HG03558 (cell line): ENCODE data around the gene ASS1.

ENCODE experiments used
- ATAC-seq: cut with Tn5 transposase; IDR thresholded peaks from one replicate; pipeline ENCODE4 v1.9.1; 2021; ENCODE audit warnings: moderate number of reproducible peaks; ENCODE audit not compliant: unreplicated experiment; ENCODE audit errors: extremely low read depth

The ASS1 gene

DNA sequence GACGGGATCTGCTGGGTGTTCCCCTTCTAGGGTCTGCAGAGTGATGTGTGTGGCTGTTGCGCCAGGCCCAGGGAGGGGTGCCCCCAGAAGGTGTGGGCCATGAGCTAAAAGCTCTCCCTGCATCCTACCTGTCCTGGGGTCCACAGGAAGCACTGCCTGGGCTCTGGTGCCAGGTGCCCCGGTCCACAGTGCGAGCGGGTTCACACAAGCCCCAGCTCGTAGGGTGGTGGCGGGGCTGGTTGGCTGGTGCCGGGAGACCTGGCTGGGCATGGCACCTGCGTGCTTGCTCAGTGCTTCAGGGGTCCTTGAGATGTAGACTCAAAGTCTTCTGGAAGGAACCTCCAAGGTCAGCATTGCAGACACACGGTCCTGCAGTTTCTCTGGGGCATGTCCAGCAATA lies 25.5 kb downstream of the ASS1 start:
- no peak for ATAC-seq

DNA sequence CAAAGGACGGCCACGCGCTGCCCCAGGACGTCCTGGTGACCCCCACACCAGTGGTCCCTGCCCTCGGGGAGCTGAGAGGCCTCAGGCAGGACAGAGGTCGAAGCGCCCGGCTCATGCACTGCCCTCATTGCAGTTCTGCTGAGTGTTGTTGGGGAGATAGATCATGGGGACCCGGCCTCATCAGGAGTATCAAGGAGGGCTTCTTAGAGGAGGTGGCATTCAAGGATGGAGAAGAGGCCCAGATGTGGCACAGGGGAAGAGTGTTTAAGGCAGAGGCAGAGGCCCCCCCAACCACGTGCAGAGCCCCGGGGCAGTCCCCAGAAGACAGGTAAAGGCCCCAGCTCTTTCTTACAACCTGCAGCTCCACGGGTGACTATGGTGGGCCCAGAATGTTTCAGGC lies 26.2 kb downstream of the ASS1 start:
- no peak for ATAC-seq

- ATAC-seq, result no peak
Measured at GRCh38 chr9:130471411-130472183, 26.8 kb downstream of the ASS1 start.

DNA sequence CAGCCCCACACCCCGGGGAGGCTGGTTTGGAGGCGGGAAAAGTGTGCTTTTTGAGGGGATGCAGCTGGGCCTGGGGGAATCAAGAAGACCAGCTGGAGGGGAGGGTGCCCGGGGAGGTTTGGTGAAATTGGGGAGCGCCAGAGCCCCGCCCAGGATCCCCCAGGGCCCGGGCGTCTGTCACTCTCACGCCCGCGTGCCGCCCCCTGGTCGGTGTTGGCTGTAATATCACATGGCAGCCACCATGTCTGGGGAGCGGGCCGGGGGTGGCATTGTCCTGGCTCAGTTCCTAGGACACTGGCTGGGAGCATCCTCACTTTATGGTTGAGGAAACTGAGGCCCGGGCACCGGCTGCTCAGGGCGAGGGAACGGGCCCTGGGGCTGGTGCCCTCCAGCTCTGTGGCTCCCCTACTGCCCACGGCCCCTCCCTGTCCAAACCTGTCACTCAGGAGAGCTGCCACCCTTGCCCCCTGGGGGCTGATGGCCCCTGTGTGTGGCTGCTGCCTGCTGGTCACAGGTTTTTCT lies 27.5 kb downstream of the ASS1 start:
- ATAC-seq, result no peak

GRCh38 chr9:130473009-130473408 lies 28.2 kb downstream of the ASS1 start:
- no peak for ATAC-seq

DNA sequence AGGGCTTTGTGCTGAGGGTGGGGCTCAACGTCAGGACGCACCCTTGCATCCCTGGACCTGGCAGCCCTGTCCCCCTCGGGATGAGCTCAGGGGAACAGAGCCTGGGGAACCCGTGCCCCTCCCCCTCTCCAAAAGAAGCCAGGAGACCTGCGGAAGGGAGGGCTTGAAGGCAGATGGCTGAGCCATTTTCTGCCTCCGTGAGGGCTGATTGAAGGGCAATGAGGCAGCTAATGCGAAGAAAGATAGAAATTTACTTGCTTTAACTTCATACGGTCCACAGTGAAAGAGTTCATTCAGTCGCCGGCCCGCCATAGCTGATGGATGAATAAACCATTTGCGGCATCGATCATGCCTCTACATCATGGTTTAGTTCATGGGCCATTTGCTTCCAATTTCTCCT lies 28.8 kb downstream of the ASS1 start:
- no peak for ATAC-seq

DNA sequence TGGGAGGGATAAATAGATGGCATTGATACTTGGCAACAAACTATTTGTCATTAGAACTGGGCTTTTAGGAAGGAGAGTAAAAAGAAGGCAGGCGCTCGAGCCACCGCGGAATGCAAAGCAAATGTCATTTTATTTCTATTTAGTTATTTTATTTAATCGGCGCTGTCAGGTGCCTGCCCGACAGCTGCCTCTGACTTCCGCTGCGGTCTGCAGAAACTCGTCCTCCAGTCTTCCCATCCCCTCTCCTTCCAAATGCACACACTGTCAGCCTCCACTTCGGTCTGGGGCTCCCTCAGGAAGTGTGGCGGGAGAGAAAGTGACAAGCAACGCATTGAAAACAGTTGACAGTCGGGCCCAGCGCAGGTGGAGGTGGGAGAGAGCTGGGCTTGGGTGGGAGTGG lies 29.3 kb downstream of the ASS1 start:
- no peak for ATAC-seq

DNA sequence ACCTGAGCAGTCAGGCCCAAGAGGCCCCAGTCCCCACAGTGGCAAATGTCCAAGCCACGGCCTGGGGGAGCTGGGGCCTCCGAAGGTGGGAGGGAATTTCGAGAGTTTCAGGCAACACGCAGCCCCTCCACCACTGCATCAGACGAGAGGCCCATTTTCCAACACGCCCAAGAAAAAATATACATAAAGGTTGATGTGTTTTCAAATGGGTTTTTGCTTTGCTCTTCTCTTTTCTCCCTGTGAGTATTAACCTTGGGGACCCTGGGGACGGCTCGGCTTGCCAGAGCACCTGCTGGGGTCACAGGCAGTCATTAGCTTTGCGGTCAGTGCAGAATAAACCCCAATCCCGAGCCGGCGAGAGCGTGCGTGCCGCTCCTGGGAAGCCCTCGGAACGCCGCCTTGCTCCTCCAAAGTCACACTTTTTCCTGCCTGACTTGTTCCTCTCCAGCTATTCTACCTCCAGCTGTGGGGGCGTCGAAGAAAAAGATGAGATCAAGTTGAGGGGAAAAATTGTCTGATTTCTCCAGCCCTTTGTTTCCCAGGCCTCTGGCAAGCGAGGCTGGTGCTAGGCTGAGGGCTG lies 31.5 kb downstream of the ASS1 start:
- ATAC-seq, result no peak

- ATAC-seq, result no peak
Measured at GRCh38 chr9:130477564-130477963, 32.8 kb downstream of the ASS1 start.

DNA sequence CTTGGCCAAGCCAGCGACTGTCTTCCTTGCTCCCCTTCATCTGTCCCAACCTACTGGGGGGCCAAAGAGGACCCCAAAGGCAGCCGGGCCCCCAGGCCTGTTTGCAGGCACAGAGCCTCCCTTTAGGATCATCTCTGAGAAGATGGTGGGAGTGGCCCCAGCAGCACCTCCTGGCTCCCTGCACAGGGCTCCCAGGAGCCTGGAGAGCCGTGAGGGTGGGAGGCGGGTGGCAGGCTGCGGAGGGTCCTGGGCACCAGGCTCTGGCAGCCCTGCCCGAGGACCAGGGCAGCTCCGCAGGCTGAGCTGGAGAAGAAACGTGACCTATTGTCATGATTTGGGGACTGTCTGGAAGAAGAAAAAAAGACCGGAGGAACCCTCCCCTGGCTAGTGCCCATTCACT lies 33.4 kb downstream of the ASS1 start:
- no peak for ATAC-seq

DNA sequence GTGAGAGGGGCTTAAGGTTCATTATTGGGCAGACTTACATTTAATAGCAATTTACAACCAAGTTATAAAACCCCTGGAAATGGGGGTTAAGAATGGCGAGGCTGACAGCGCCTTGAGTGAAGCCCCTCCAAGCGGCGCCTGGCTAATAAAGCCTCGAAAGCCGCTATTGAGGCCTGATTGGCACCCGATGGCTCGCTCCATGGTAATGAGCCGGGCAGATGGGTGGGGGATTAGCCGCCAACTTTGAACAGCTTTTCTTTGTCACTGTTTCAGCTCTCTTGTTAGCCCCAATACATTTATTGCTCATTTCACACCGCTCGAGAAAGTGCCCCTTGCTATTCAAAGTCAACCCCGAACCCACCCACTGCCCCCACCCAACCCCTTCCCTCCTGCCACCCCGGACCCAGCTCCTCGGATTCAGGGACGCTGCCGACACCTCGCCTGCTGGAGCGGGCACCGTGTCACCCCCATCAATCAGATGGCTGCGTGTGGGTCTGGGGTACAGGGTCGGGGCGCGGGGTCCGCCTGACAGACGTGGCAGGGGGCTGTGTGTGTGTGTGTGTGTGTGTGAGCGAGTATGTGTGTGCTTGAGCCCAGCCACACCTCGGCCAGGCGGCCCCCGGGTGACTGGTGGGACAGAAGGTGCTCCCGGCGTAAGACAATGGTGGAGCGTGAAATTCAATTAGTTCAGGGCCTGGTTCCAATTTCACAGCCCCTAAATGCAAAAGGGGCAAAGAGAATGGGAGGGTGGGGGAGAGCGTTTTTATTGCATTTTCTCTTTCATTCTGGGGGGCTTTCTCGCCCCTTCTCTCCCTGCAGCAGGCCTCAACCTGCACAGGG lies 34.2 kb downstream of the ASS1 start:
- ATAC-seq, result no peak

GRCh38 chr9:130479587-130479986 lies 34.8 kb downstream of the ASS1 start:
- no peak for ATAC-seq

DNA sequence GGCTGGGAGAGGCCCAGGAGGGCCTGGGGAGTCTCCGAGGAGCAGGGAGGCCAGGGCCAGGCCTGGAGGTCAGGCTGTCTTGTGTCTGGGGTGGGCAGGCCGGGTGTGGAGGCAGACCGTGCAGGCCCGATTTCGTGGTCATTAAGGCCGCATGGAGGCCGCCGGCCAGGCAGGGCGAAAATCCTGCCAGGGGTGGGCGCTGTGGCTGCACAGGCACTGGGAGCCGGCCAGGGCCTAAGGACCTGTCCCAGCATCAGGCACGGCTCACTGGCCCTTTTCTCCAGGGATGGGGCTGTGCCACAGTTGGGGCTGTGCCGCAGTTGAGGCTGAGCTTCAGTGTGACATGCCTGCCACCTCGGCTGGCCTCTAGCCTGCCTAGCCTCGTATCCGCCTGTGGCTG lies 35.9 kb downstream of the ASS1 start:
- ATAC-seq, result no peak

DNA sequence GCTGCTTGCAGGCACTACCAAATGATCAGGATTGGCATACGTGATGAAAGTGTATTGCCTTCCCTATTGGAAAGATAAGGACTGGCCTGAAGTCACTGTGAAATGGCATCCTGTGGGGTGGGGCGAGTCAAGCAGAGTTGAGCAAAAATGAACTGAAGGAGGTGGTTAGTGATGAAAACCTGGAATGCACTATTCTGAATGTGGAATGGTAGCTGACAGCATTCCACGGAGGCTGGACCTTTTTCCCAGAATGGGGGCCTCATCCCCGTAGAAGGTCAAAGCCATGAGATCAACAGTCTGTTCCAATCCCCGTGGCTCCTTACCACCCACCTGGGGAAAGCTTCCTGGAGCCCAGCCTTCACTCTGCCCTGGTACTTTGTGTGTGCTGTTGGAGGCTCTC lies 37.7 kb downstream of the ASS1 start:
- ATAC-seq, result no peak

GRCh38 chr9:130483371-130483971 lies 38.7 kb downstream of the ASS1 start:
- ATAC-seq, result no peak

GRCh38 chr9:130484362-130485072 lies 39.8 kb downstream of the ASS1 start:
- ATAC-seq, result no peak

DNA sequence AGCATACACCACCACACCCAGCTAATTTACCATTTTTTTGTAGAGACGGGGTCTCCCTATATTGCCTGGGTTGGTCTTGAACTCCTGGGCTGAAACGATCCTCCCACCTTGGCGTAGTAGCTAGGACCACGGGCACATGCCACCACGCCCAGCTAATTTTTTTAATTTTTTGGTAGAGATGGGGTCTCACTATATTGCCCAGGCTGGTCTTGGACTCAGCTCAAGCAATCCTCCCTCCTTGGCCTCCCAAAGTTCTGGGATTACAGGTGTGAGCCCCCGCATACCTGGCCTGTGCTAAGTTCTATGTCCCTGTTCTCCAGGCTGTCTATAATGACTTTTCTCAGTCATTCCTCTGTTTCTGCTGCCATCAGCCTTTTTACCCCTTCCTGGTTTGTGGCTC lies 41.3 kb downstream of the ASS1 start:
- ATAC-seq, result no peak

GRCh38 chr9:130487500-130487899 lies 42.7 kb downstream of the ASS1 start:
- no peak for ATAC-seq

GRCh38 chr9:130488621-130489330 lies 44.0 kb downstream of the ASS1 start:
- ATAC-seq, result no peak
